ENCODE results near the gene TMA7.
A peak's percentile ranks its signal among the peaks of the same experiment; 100 is the strongest.

Gene TMA7

DNA sequence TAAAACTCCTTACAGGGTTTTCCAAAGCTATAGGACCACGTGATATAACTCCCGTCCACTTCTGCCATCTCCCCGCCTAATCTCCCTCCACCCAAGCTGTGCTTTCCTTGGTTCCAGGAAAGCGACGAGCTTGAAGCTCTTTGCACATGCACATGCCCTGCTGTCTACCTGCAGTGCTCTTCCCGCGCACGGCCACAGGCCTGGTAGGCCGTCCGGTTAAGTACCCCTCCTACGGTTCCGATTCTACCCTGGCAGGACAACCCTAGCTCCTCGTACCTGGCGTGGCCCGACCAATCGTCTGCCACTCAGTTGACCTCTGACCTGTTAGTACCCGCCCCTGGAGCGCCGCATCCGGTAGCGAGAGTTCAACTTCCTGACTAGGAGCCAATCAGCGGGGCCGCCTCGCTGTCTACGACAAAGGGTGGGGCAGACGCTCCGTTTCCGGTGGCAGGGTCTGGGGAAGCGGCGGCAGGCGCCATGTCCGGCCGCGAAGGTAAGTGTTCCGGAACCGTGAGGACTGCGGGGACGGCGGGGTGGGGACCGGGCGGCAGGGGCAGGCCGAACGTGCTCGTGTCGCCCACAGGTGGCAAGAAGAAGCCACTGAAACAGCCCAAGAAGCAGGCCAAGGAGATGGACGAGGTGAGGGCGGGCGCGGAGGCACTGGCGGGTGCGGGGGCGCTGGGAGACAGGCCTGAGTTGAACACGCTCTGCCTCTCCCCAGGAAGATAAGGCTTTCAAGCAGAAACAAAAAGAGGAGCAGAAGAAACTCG lies at the start of gene TMA7, which contains the start of gene CCDC51:
TSS of gene TMA7 (plus strand) at position 438 of the 770 bp plus-strand sequence. CDS start at position 478, 40 bp downstream.
TSS of gene CCDC51 (minus strand) at position 300 of the 770 bp plus-strand sequence. CDS start 4,991 bp downstream, outside the sequence.
- TF ChIP-seq ZFX (IDR thresholded peaks at IDR 0.05) = peak; percentile 38; the same call in 1 of the 2 replicates
- TF ChIP-seq, protein P1, sequence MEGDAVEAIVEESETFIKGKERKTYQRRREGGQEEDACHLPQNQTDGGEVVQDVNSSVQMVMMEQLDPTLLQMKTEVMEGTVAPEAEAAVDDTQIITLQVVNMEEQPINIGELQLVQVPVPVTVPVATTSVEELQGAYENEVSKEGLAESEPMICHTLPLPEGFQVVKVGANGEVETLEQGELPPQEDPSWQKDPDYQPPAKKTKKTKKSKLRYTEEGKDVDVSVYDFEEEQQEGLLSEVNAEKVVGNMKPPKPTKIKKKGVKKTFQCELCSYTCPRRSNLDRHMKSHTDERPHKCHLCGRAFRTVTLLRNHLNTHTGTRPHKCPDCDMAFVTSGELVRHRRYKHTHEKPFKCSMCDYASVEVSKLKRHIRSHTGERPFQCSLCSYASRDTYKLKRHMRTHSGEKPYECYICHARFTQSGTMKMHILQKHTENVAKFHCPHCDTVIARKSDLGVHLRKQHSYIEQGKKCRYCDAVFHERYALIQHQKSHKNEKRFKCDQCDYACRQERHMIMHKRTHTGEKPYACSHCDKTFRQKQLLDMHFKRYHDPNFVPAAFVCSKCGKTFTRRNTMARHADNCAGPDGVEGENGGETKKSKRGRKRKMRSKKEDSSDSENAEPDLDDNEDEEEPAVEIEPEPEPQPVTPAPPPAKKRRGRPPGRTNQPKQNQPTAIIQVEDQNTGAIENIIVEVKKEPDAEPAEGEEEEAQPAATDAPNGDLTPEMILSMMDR (conservative IDR thresholded peaks at IDR 0.05) = no peak
- peak within 1 kb of the TSS; percentile 90 for H3K27ac ChIP-seq

DNA sequence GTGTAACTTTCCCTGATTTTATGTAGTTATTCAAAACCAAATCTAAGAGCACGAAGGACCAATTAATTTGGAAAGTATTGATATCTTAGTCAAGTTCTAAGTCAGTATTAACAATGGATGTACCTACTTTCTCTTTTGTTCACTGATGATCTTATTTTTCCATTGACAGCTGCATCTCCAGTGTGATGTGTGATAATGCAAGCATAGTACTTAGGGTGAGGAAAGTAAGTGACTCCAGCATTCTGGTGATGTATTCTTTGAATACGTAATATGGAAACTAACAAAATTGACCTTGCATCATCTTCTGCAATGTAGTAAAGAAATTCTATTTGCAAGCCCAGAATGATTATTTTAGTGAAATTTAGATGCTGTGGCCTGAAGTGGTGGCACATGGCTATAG lies 45.7 kb upstream of the TMA7 start:
- no peak for TF ChIP-seq ZFX (IDR thresholded peaks at IDR 0.05)
- TF ChIP-seq, protein P1 (conservative IDR thresholded peaks at IDR 0.05) = no peak
- no peak overlapping the region for H3K27ac ChIP-seq

DNA sequence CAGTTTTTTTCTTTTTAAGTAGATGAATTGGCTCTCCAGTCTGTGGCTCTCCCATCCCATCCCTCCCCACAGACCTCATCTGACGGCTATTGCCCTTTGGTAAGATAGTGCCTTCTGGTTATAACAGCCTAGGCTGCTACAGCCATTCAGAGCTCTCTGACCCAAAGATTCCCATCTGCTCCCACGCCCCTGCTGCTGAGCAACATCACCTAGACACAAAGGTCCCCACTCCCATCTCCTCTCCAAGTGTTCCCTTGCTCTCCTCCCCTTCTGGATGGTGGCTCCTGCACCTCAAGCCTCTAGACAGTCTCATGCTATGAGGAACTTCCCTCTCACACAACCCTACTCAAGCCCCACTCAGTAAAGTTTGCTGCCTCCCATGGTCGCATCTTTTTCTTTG lies 44.3 kb upstream of the TMA7 start:
- no peak overlapping the region for H3K27ac ChIP-seq
- TF ChIP-seq, protein P1 (conservative IDR thresholded peaks at IDR 0.05) = no peak
- no peak for TF ChIP-seq ZFX (IDR thresholded peaks at IDR 0.05)

DNA sequence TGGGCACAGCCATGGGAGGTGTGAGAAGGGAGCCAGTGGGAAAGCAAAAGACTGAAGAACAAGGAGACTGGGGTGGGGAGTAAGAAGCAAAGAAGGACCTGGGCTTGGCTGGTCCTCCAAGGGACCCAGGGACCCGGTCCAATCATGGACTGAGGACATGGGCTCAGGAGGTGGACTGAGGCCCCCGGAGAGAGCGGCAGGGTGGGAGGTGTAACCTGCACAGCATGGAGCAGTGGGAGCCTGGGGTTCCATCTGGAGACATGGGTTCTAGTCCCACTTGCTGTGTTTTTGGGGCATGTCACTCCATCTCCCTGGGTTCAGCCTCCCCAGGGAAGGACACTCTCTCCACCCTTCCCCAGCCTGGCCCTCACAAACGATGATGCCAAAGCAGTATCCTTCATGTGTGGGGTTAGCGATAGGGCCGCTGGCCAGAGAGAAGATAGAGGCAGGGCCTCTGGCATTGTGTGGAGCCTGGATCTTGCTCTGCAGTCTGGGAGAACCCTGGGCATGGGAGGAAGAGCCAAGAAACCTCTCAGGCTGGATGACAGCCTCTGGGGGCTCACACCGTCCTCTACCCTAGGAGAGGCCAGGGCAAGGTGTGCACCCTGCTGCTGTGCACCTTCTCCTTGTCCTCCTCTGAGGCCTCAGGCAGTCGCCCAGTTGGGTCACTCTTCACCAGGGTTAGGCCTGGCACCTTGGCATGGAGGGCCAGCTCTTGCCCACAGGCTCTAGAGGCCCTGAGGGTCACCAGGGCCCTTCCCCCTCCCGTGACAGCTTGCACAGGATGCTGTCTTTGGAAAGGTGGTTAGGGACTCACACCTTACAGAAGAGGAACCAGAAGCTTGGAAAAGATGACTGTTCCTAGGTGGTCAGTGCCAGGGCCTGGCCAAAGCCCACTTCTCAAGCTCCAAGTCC lies 42.0 kb upstream of the TMA7 start:
- H3K27ac ChIP-seq = no peak overlapping the region
- TF ChIP-seq ZFX (IDR thresholded peaks at IDR 0.05) = no peak
- TF ChIP-seq, protein P1 (conservative IDR thresholded peaks at IDR 0.05) = no peak

DNA sequence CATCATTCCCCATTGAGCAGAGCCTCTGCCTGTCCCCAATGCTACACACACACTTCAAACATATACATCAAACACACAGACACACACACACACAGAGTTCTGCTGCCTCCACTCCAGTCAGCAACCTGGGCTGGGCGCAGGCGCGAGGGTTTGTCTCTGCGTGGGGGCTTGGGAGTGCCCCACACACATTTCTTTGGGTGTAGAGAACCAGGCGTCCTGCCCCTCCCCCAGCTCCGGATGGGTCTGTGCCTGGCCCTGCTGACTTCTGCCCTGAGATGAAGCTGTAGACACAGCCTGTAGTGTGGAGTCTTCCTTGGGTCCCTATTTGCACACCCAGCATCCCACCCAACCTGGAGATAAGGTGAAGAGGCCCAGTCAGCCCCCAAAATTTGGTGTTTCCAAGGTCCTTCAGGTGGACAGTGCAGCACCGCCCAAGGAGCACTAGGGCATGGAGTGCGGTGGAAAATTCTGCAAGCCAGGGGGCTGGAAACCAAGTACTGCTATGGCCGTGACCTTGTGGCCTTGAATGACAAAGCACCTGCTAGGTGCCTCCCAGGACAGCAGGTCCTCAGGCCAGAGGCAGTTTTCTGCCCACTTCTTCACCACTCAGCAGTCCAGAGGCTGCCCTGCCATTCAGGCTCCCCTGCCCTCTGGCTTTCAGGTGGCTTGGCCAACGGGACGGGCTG lies 41.2 kb upstream of the TMA7 start:
- TF ChIP-seq, protein P1 (conservative IDR thresholded peaks at IDR 0.05) = no peak
- TF ChIP-seq ZFX (IDR thresholded peaks at IDR 0.05) = no peak
- H3K27ac ChIP-seq = no peak overlapping the region

DNA sequence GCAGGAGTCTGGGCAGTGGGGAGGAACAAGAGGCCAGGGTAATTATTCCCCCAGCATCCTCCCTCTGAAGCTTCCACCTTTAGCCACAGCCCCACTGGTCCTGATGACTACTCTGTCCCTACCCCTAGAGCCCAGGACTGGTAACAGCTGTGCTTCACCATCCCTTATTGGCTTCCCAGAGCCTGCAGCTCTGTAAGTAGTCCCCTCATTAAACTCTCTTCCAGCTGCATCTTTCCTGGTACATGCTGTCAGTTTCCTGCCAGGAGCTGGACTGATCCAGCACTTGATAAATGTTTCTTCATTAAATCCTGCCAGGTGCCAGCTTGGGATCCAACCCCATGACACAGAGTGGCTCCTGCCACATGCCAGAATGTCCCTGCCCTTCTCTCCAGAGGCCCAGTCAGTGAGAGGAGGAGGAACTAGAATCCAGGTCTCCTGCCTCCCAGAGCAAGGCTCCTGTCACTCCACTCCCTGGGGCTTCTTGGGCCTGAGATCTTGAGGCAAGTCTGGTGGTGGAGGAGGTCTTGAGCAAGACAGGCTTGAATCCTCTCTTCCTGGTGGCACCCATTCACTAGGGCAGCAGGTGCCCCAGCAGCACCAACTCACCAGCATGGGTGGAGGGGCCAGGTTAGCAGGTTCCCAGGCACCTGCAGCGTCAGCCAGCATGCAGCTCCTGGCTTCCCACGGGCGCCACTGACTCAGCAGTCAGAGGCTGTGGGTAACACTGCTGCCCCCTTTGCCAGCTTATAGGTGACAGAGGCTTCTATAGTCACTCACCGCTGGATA lies 40.5 kb upstream of the TMA7 start:
- peak overlapping the region; percentile 29 for H3K27ac ChIP-seq
- TF ChIP-seq, protein P1 (conservative IDR thresholded peaks at IDR 0.05) = no peak
- TF ChIP-seq ZFX (IDR thresholded peaks at IDR 0.05) = no peak

Measured in C4-2B (cell line).